ENCODE results near the gene PRTFDC1. TPM values are rescaled to one million over a fixed set of nuclear protein-coding genes. Genes with fewer than 3 reads are reported as not detected.

Gene PRTFDC1
- polyA plus RNA-seq, 3 donors: 2.1 to 11.2 (median 2.3) TPM

GRCh38 chr10:24916365-24916764 lies 36.0 kb downstream of the PRTFDC1 start:
- WGBS, 3 donors: 74 to 92% (median 84%) methylated on average over 2 of the region's 2 CpGs
- no peak overlapping the region for H3K27ac ChIP-seq (ENCODE audit: low read depth, low read length)

GRCh38 chr10:24915304-24915703 lies 37.1 kb downstream of the PRTFDC1 start:
- no peak overlapping the region for H3K27ac ChIP-seq (ENCODE audit: low read depth, low read length)

DNA sequence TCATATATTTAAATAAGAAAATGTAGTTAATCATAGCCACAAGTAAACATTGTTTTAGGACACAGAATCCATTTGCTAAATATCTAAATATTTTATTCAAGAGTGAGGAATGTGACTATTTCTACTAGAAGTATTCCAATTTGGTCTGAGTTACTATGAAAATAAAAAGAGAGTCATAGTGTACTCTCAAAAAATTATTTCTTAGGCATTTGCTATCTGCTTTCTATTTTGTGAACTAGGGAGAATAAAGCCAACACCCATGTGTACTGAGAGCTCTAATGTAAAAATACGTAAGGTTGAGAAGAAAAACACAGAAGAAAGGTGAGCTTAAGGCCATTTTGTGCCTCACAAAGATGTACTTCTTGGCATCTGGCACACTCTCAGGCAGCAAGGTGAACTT lies 38.3 kb downstream of the PRTFDC1 start:
- 75 to 82% (median 81%) methylated on average over 1 of the region's 1 CpG for WGBS, 3 donors
- H3K27ac ChIP-seq (ENCODE audit: low read depth, low read length): no peak overlapping the region

GRCh38 chr10:24912215-24912614 lies 40.2 kb downstream of the PRTFDC1 start:
- 26 to 80% (median 46%) methylated on average over 2 of the region's 2 CpGs for WGBS, 3 donors
- H3K27ac ChIP-seq (ENCODE audit: low read depth, low read length): no peak overlapping the region

DNA sequence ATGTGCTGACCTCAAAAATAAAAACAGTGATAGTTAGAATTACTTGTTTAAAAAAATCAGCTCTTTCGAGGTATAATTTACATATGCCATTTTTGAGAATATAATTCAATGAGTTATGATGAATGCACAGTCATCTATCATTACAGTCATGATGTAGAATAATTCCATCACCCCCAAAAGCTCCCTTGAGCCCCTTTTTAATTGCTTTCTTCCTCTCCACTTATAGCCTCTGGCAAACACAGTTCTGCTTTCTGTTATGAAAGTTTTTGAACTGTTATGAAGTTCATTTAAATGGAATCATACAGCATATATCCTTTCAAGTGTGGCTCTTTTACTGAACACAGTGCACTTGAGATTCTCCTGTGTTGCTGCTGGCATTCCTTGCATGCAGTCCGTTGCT lies 41.4 kb downstream of the PRTFDC1 start:
- H3K27ac ChIP-seq (ENCODE audit: low read depth, low read length): no peak overlapping the region
- 70 to 96% (median 83%) methylated on average over 2 of the region's 2 CpGs for WGBS, 3 donors

GRCh38 chr10:24910574-24910973 lies 41.8 kb downstream of the PRTFDC1 start:
- no peak overlapping the region for H3K27ac ChIP-seq (ENCODE audit: low read depth, low read length)

GRCh38 chr10:24908793-24909423 lies 43.5 kb downstream of the PRTFDC1 start:
- no peak overlapping the region for H3K27ac ChIP-seq (ENCODE audit: low read depth, low read length)
- 79 to 93% (median 80%) methylated on average over 2 of the region's 2 CpGs for WGBS, 3 donors

DNA sequence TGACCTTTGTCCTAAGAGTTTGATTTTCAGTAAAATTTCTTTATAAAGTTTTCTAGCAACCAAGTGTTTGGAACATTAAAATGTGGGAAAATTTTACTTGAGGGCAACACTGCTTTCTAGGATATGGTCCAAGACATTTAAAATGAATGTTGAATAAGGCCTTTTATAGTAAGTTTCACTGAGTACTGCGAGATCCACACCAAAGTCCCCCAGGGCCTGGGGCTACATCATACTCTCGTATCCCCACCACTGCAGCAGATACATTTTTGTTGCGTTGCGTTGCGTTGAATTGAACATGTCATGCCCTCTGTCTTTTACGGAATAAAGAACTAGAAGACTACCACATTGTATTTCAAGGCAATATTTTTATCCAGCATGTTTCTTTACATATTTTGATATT lies 44.5 kb downstream of the PRTFDC1 start:
- WGBS, 3 donors: 95 to 96% (median 95%) methylated on average over 6 of the region's 6 CpGs
- no peak overlapping the region for H3K27ac ChIP-seq (ENCODE audit: low read depth, low read length)

DNA sequence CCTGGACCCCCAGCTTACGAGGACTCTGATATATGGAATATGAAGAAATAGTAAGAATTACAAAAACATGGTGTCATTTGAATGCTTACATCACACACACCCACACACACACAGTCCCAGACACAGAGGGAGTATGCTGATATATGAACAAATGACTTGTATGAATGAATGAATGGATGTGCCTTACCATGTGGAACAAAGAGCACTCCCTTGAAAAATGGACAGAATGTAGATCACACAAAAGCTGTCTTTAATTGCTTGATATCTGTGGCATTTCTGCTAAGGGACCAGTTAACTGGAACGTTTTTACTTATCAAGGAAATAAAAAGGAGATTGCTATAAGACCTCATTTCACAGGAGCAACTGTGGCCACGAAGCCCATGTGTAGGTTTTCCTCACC lies 46.0 kb downstream of the PRTFDC1 start:
- 86 to 95% (median 89%) methylated on average over 3 of the region's 3 CpGs for WGBS, 3 donors
- H3K27ac ChIP-seq (ENCODE audit: low read depth, low read length): no peak overlapping the region

DNA sequence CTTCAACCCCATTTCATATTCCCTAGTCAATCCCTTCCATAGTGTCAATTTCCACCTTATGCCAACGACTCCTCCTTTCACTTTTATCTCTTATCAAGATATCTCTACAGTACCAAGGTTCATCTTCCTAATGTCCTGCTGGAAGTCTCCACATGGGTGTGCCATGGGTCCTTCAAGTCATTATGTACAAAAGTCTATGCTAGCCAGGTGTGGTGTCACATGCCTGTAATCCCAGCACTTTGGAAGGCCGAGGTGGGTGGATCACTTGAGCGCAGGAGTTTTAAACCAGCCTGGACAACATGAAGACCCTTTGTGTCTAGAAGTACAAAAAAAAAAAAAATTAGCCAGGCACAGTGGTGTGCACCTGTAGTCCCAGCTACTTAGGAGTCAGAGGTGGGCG lies 47.6 kb downstream of the PRTFDC1 start:
- 93 to 96% (median 95%) methylated on average over 4 of the region's 4 CpGs for WGBS, 3 donors

GRCh38 chr10:24902400-24902728 lies 50.0 kb downstream of the PRTFDC1 start:
- H3K27ac ChIP-seq (ENCODE audit: low read depth, low read length): no peak overlapping the region
- 50 to 70% (median 69%) methylated on average over 1 of the region's 1 CpG for WGBS, 3 donors

More for the DNA sequence above, 47.6 kb downstream of the PRTFDC1 start:
- no peak overlapping the region for H3K27ac ChIP-seq (ENCODE audit: low read depth, low read length)

- H3K27ac ChIP-seq (ENCODE audit: low read depth, low read length): no peak overlapping the region
- WGBS, 3 donors: 27 to 45% (median 29%) methylated on average over 5 of the region's 5 CpGs
Observed at GRCh38 chr10:24901686-24902399, 50.6 kb downstream of the PRTFDC1 start.

- WGBS, 3 donors: 76 to 85% (median 79%) methylated on average over 7 of the region's 7 CpGs
- no peak overlapping the region for H3K27ac ChIP-seq (ENCODE audit: low read depth, low read length)
Observed at GRCh38 chr10:24900888-24901685, 51.3 kb downstream of the PRTFDC1 start.

DNA sequence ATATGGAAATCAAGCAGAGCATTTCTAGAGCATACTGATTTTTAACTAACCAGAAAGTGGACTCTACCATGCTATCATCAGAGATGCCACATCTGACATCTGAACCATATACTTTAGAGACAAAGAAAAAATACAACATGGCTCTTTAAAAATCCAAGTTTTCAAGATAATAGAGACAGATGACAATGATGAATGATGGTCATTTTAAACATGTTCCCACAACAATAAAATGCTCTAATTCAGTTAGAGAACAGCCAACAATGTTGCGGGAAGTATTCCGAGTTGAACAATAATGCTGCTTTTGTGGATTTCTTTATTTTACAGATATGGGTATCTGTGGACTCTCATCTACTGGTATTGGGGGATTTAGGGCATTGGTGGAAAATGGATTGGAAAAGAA lies 52.8 kb downstream of the PRTFDC1 start:
- WGBS, 3 donors: 91 to 97% (median 93%) methylated on average over 2 of the region's 2 CpGs
- no peak overlapping the region for H3K27ac ChIP-seq (ENCODE audit: low read depth, low read length)

GRCh38 chr10:24898501-24898900 lies 53.9 kb downstream of the PRTFDC1 start:
- no peak overlapping the region for H3K27ac ChIP-seq (ENCODE audit: low read depth, low read length)
- 93 to 97% (median 95%) methylated on average over 2 of the region's 2 CpGs for WGBS, 3 donors

- H3K27ac ChIP-seq (ENCODE audit: low read depth, low read length): no peak overlapping the region
- 73 to 83% (median 74%) methylated on average over 4 of the region's 4 CpGs for WGBS, 3 donors
Observed at GRCh38 chr10:24897326-24897926, 55.0 kb downstream of the PRTFDC1 start.

GRCh38 chr10:24894728-24895127 lies 57.7 kb downstream of the PRTFDC1 start:
- H3K27ac ChIP-seq (ENCODE audit: low read depth, low read length): no peak overlapping the region
- 89 to 95% (median 89%) methylated on average over 8 of the region's 8 CpGs for WGBS, 3 donors

GRCh38 chr10:24894309-24894708 lies 58.1 kb downstream of the PRTFDC1 start:
- 83 to 94% (median 90%) methylated on average over 5 of the region's 5 CpGs for WGBS, 3 donors
- no peak overlapping the region for H3K27ac ChIP-seq (ENCODE audit: low read depth, low read length)

GRCh38 chr10:24893127-24893526 lies 59.3 kb downstream of the PRTFDC1 start:
- H3K27ac ChIP-seq (ENCODE audit: low read depth, low read length): no peak overlapping the region
- 94 to 100% (median 98%) methylated on average over 2 of the region's 2 CpGs for WGBS, 3 donors
